Lung (tissue), 12 donors: ENCODE data around the gene CRYZ. TPM values are rescaled to one million over a fixed set of nuclear protein-coding genes. Genes with fewer than 3 reads are reported as not detected.
"Not testable (repeated sequence)": the region's sequence is repeated elsewhere in the genome, so short reads cannot be mapped to it uniquely, and the experiment has no call there.

Experiments used
- ATAC-seq: fragments of 200-7000 bp; cut with Tn5 transposase; one replicate; pipeline ENCODE4 v1.9.1; 2020; ENCODE audit warnings: moderate number of reproducible peaks; ENCODE audit not compliant: insufficient read depth, low FRiP score
- DNase-seq, 3 donors: peaks; one replicate each; pipeline ENCODE4 v3.0.0-alpha.2; 2013 to 2017
- H3K27ac ChIP-seq, 2 donors: one replicate each; pipeline ENCODE4 v1.5.1; 2013; ENCODE audit warnings: mild to moderate bottlenecking in 2 of 2, moderate library complexity in 2 of 2, control low read depth in 1 of 2, inconsistent platforms in 1 of 2, low read depth in 1 of 2, low read length in 1 of 2
- H3K27me3 ChIP-seq, 3 donors: one replicate each; pipeline ENCODE4 v1.5.1; 2013; ENCODE audit warnings: low read length in 2 of 3; ENCODE audit not compliant: control insufficient read depth in 3 of 3, insufficient read depth in 3 of 3
- H3K36me3 ChIP-seq, 4 donors: one replicate each; pipeline ENCODE4 v1.5.1; 2013; ENCODE audit warnings: low read length in 4 of 4, mild to moderate bottlenecking in 1 of 4, moderate library complexity in 1 of 4; ENCODE audit not compliant: control insufficient read depth in 4 of 4, insufficient read depth in 4 of 4
- H3K4me1 ChIP-seq, 5 donors: one replicate each; pipeline ENCODE4 v1.5.1; 2013; ENCODE audit warnings: low read length in 5 of 5, mild to moderate bottlenecking in 2 of 5, moderate library complexity in 1 of 5; ENCODE audit not compliant: control insufficient read depth in 5 of 5, insufficient read depth in 5 of 5
- H3K4me3 ChIP-seq: one replicate; pipeline ENCODE4 v1.5.1; 2013; ENCODE audit warnings: mild to moderate bottlenecking, control low read depth, moderate library complexity
- H3K9ac ChIP-seq, 2 donors: one replicate each; pipeline ENCODE4 v1.5.1; 2013; ENCODE audit warnings: low read length in 2 of 2, control low read depth in 1 of 2; ENCODE audit not compliant: insufficient read depth in 1 of 2
- H3K9me3 ChIP-seq, 4 donors: one replicate each; pipeline ENCODE4 v1.5.1; 2013; ENCODE audit warnings: low read length in 3 of 4, mild to moderate bottlenecking in 1 of 4, moderate library complexity in 1 of 4; ENCODE audit not compliant: control insufficient read depth in 4 of 4, insufficient read depth in 3 of 4
- WGBS, 2 donors: extraction: QIAGEN DNeasy Blood & Tissue Kit; methylation state at CpG; one replicate each; pipeline ENCODE4 v1.1.7; 2013; 5-methylcytosine and 5-hydroxymethylcytosine counted together
- polyA plus RNA-seq, 2 donors: library from polyadenylated mRNA; stranded (reverse); fragments of 200-250 nt; gene quantifications; one replicate each; pipeline ENCODE4 v1.2.1, GENCODE V29; 2013
- total RNA-seq, 2 donors: library from RNA; depleted of rRNA in 1 of 2; stranded (reverse); fragments of >200 nt in 1 of 2; gene quantifications; one replicate each; pipeline ENCODE4 v1.2.1, GENCODE V29; 2014 to 2021
- TF ChIP-seq, protein P1 (sequence below): IDR thresholded peaks from 2 replicates; pipeline ENCODE4 v1.5.1; 2012; ENCODE audit warnings: mild to moderate bottlenecking; ENCODE audit errors: control extremely low read depth, extremely low read depth
- donor health status: control.
- donor health status: control.
- donor health status: Bipolar disorder and iron deficiency.
- donor health status: healthy.
- donor health status: DM: yes; HTN: yes; CAD: no.

CRYZ gene
- total and polyA plus RNA-seq, 4 donors = 10.9 to 55.9 (median 42.6) TPM

DNA sequence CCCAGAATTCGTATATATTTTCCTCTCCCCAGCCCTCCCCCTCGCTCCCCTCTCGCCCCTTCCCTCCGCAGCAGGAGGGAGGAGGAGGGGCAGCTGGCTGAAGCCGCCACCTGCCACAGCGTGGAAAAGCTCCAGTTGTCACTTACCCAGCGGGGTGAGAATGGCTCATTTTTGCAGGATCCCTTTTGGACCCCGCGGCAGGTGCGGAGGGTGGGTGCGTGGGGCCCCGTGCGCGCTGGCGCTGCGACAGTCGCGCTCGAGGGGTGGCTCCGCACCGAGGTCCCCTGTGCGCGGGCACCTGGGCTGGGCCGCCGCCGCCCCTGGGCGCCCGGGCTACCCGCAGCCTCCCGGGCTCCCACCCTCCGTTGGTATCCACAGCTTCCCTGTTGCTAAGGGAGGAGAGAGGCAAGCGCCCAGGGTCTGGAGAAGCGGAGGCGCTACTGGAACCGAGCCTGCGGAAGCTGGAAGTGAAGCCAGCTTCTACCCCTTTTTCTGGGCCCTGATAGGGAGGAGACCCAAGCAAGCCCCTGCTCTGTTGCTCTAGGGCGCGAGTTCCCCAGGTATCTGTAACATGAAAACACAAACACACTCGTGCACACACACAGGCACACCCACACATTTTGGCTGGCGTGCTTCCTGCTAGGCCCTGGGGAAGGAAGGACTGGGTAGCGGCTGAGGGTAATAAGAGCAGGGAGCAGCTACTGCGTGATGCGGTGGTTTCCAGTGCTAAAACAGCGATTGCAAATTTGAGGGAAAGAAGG lies 59.3 kb downstream of the CRYZ start, which contains the start of gene ERICH3:
Gene ERICH3 (minus strand): TSS at position 442 of the 761 bp plus-strand sequence. CDS start 273 bp downstream, at position 169.
- DNase-seq (peak in 2 of 3 donors; percentile 2 to 15), ATAC-seq (no peak)
- TF ChIP-seq, protein P1, sequence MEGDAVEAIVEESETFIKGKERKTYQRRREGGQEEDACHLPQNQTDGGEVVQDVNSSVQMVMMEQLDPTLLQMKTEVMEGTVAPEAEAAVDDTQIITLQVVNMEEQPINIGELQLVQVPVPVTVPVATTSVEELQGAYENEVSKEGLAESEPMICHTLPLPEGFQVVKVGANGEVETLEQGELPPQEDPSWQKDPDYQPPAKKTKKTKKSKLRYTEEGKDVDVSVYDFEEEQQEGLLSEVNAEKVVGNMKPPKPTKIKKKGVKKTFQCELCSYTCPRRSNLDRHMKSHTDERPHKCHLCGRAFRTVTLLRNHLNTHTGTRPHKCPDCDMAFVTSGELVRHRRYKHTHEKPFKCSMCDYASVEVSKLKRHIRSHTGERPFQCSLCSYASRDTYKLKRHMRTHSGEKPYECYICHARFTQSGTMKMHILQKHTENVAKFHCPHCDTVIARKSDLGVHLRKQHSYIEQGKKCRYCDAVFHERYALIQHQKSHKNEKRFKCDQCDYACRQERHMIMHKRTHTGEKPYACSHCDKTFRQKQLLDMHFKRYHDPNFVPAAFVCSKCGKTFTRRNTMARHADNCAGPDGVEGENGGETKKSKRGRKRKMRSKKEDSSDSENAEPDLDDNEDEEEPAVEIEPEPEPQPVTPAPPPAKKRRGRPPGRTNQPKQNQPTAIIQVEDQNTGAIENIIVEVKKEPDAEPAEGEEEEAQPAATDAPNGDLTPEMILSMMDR = no peak
- Histone ChIP-seq H3K36me3 (no peaks in the 10 kb centered on the region), H3K27ac (no peak within 1 kb of the TSS), H3K27me3 (peaks cover 0 to 2% (median 0%) of the 10 kb centered on the region in 3 donors), H3K4me3 (no peak within 1 kb of the TSS), H3K4me1 (peaks cover 0 to 3% (median 0%) of the 10 kb centered on the region in 5 donors), H3K9me3 (peaks cover 0 to 2% (median 0%) of the 10 kb centered on the region in 4 donors), H3K9ac (no peak within 1 kb of the TSS)
- 2 to 4% methylated on average over 31 to 44 of the region's 44 CpGs for WGBS, 2 donors

- 71 to 90% methylated on average over 3 of the region's 3 CpGs for WGBS, 2 donors
- not testable (repeated sequence) for H3K9me3 ChIP-seq, H3K36me3 ChIP-seq, H3K9ac ChIP-seq, H3K27ac ChIP-seq, H3K4me1 ChIP-seq, H3K27me3 ChIP-seq, DNase-seq, H3K4me3 ChIP-seq, ATAC-seq
Observed at GRCh38 chr1:74670866-74671265, 62.0 kb downstream of the CRYZ start.

Other genes starting within 250 kb of the CRYZ start
- not detected for gene LRRC53, start 220.4 kb downstream of the CRYZ start, total RNA-seq
- not detected for gene LRRC53, start 220.4 kb downstream of the CRYZ start, polyA plus RNA-seq
- 10 to 100 TPM; 17.3 to 20.7 TPM for gene ERICH3, start 59.3 kb downstream of the CRYZ start, total RNA-seq
- gene ERICH3, start 59.3 kb downstream of the CRYZ start, polyA plus RNA-seq = 1 to 10 TPM; 3.0 to 5.1 TPM
- 10 to 100 TPM; 12.2 to 17.9 TPM for gene TYW3, start 102 bp upstream of the CRYZ start, total RNA-seq
- 10 to 100 TPM in 1 of 2 donors, 1 to 10 TPM in 1; 8.3 to 20.9 TPM for gene TYW3, start 102 bp upstream of the CRYZ start, polyA plus RNA-seq